ENCODE measurements around the gene MTHFSD.
A peak's percentile ranks its signal among the peaks of the same experiment; 100 is the strongest.

Gene MTHFSD

DNA sequence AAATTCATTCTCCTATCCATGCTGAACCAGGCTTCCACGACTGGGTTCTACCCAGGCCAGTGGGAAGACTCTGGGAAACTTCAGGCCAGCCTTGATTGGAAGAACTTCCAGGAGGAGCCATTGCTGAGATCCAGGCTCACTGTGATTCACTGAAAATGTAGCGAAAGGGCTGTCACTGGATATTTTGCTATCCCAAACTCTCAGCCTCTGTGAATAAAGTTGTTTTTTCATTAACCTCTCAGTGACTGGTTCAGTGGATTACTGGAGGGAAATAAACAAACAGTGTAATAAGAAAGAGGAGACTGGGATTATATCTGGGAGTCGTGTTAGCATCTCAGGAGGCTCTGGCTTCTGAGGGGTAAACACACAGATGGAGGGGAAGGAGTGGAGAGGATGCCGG is 26.4 kb upstream of the MTHFSD start:
- DNase-seq, result no peak

DNA sequence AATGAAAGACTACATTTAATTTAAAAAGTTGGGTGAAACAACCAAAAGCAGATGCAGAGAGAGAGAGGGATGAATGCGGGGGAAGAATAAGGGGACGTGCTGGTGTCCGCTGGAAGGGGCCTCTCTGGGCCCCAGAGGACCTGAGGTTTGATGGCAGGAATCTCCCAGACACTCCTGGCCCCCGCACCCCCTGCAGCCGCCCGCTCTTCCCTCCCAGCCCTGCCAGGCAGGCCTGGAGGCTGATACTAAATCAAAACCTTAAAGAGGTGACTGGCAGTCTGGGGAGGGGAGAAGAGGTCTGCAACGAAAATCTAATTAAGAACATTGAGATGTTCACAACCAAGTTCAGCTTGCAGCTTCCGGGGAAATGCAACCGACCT is 25.7 kb upstream of the MTHFSD start:
- no peak for DNase-seq

DNA sequence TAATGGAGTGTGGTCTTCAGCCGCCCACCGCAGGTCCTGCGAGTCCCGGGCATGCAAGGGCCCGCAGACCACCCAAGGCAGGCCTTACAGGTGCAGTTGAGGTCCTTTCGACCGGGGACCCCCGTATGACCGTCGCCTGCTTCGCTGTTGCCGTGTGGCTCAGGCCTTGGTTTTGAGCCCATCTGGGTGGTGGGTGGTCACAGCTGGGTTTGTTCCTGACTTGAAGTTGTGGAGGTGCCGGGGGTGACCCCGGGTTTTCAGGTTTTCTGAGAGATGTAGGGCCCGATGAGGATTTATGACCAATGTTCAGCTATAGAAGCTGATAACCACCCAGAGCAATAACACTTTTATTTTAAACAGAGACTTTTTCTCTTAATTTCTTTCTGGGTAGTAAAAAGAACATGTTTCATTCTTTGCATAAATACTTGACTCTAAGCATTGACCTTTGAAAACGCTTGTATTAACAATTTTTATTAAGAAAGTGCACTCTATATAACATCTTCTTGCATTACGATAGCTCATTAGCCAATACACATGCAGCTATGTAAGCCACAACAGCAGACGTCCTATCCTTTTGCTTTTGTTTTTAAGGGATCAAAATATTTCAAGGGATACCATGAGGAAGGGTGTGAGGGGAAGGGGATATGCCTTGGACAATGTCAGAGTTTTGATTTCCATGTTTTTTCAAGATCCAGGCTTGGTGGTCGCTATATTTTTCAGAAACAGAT is 25.2 kb upstream of the MTHFSD start:
- no peak for DNase-seq

DNA sequence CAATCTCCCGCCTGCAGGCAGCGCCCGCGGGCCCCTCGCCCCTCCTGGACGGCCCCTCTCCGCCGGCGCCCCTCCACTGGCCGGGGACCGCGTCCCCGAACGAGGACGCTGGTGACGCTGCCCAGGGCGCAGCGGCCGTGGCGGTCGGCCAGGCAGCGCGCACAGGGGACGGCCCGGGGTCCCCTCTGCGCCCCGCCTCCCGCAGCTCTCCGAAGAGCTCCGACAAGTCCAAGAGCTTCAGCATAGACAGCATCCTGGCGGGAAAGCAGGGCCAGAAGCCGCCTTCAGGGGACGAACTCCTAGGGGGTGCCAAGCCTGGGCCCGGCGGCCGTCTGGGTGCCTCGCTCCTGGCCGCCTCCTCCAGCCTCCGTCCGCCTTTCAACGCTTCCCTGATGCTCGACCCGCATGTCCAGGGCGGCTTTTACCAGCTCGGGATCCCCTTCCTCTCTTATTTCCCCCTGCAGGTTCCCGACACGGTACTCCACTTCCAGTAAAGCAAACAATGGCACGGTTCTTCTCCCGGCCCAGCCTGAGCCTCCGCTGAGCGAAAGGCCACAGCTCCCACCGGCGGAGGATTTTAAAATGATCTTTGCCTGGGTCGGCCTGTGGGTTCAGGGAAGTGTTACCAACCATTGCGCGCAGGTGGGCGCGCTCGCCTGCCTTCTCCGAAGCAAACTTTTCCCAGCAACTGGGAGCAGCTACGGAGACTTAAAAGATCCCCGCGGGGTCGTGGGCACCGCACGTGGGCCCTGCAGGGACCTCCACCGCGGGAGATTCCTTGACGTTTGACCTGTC is 24.4 kb upstream of the MTHFSD start:
- DNase-seq, result no peak

DNA sequence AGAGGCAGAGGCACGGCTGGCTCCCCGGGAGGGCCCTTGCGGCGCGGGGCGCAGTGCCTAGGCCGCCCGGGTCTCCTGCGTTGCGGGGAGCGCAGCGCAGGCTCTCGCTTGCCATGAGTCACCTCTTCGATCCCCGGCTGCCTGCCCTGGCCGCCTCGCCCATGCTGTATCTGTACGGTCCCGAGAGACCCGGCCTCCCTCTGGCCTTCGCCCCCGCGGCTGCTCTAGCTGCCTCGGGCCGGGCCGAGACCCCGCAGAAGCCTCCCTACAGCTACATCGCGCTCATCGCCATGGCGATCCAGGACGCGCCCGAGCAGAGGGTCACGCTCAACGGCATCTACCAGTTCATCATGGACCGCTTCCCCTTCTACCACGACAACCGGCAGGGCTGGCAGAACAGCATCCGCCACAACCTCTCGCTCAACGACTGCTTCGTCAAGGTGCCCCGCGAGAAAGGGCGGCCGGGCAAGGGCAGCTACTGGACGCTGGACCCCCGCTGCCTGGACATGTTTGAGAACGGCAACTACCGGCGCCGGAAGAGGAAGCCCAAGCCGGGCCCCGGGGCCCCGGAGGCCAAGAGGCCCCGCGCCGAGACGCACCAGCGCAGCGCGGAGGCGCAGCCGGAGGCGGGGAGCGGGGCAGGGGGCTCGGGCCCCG is 23.7 kb upstream of the MTHFSD start:
- no peak for DNase-seq

DNA sequence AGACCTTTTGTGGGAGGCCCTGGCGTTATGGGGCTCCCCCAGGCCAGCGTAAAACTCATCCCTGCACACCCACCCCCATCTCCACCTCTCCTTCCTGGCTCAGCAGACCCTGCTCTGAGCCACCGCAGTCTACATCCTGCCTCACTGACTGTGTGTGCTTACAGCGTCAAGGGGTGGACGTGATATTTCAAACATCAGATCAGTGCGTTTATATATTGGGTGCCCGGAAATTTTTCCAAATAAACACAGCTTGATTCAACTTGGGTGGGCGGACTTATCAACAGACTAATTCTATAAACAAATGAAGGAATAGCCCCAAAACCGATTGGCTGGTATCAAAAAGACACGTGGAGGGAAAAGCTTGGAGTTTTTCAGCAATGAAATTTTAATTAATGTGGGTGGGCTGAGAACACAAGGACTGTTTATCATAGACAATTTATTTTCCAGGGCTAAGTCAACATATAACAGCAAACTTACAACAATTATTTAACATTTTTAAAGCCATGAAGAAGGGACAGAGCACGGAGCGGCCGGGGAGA is 23.1 kb upstream of the MTHFSD start, which contains the start of gene FOXL1:
FOXL1 (plus strand) TSS at position 489 of the 539 bp plus-strand sequence. CDS start 175 bp downstream, outside the sequence.
- DNase-seq, result no peak

DNA sequence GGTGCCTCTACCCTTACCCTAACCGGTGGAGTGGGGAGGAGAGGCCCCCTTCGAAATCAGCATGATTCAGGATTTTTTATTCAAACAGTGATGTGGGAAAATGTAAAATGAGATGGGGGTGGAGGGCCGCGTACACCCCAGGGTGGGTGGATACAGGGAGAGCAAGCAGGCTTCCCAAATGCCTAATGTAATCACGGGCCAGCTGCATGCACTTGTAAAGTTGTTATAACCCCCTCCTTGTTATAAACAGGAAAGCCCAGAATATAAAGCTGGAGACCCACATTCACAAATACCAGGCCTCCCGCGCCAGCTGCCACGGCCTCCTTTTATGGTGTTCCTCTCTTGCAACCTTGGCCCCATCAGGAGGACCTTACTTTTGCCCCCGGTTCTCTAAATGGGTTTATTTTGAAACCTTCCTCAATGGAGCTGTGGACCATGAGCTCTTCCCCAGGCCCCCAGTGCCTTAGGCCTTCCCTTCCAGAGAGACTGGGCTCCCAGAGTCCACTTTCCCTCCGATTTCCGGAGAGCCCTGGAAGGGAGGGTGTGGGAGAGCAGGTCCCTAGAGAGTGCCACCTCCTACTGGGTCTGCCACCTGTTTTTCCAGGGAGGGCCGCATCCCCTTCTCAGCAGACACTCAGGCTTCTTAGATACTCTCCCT is 22.4 kb upstream of the MTHFSD start:
- DNase-seq, result no peak

DNA sequence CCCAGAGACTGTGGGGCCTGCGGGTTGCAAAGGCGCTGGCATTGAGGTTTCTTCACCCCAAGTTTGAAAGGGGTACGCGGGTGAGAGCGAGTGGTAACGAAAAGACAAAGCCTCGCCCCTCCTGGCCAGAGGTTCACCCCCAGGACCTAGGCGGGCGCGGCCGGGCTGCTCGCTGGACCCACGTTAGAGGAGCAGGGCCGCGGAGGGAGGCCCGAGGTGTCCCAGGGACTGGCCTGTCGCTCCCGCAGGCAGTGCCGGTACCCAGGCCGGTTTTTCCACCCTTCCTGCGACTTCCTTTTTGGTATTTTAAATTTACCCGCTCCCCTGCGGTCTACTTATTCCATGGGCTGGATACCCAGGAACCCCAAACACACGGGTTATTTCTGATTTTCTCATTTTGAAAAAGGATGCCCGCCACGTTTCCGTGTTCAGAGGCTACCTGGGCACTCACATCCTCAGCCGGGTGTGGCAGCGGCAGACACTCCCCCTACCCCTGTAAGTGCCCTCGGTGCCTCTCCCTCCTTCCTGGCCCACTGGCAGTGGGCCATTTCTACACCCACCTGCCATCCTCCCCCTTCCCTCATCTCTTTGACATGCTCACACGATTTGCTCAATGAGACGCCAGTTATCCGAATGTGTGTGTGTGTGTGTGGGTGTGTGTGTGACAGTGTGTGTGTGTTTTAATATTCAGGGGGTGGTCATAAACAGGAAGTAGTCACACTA is 21.7 kb upstream of the MTHFSD start:
- no peak for DNase-seq

DNA sequence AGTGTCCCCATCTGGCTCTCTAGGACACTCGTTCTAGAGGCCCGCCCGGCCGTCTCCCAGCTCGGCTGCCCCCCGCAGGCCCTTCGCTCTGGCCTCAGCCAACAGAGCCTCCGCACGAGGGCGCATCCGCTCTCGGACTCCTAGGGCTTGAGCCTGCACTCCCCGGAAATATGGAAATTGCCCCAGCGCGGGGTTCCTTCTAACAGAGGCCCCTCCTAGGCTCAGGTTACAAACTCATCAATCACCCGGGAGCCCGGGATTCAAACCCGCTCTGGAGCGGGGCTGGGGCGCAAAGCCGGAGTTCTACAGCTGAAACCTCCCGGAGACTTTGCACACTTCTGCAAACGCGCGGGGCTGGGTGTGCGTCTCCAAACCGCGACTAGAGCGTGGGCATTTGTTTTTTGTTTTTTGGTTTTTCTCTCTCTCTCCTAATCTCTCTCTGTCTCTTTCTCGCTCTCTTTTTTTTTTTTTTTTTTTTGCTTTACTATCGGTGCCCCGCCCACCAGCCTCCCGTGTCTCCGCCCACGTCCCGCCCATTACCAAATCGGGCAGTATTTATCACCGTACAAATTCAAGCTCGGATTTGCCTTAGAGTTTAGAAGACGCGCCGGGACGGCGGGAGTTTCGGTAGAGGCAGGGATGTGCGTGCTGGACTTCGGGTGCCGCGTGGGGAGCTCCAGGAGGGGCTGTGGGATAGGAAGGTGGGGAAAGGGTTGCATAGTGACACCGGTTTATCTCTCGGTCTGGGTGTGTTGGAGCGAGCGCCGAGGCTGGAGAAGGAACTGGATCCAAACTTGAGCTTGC is 20.9 kb upstream of the MTHFSD start:
- peak; percentile 36 for DNase-seq

DNA sequence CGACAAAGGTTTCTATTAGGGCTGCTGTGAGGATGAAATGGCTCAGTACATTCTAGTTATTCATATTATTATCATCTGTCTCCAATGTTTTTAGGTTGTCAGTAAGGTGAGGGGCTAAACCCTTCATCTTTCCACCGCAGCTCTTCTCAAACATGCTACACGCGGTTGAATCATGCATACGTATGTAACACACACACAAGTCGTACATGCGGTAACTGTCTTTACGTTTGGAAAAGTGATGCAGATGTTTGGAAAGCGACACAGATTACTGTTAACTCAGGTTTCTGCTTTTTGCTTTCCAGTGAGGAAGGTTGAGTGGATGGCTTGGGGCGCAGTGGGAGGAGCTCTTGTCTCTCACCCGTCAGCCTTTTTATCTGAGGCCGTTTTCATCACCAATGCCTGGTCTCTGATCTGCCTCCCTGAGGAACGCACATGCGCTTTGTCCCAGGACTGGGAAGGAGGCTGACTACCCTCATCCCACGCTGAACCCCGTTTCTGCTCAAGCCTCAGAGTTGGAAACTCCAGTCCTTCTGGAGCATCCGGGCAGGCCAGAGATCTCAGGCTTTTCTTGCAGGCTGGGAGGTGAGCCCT is 20.2 kb upstream of the MTHFSD start:
- no peak for DNase-seq

DNA sequence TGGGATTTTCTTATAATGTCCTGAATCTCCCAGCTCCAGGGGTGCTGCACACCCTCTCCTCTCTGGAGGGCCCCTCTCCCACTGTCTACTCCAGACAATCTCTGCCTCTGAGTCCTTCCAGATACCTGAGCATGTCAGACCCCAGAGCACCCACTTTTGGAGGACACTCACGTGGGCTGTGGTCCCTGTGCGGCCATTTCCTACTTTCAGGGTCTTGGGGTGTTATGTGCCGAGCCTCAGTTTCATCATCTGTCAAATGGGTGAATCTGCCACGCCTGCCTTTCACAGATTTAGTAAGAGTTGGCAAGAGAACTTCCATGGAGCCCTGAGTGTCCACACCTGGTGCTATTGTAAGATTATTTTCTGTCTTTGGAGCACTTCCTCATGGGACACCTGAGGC is 19.6 kb upstream of the MTHFSD start:
- no peak for DNase-seq

DNA sequence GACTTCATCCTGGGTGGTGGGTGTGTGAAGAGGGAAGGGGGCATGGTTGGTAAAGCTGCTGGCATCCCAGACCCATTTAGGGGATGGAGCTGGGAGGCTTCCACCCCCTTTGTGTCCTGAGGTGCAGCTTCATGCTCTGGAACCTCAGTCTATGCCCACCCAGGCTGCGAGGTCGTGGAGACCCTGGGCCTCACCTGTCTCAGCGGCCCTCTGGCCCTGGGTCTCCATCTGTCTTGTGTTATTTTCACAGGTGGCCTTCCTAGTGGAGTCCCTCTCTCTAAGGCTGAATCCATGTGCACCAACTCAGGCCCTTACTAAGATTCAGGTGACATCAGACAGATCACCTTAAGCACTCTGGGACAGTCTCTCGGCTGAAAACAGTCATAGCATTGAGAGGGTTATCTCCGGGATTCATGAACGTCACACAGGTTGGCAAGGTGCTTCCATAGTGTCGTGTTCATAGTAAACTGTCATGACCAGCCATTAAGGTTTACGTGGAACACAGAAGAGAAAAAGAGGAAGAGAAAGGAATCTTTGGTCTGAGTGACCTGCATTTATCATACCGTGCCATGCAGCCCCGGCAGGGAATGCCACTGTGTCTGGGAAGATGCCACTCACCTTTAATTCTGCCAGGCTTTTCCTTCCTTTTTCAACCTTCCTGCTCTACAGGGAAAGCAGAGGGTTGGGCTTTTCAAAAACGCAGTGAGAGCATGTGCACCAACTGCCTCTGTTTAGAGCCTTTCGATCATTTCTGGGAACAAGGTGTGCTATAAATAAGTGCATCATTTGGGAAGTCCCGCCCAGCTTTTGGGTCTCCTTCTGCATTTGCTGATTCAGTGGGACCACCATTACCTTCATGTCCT is 18.8 kb upstream of the MTHFSD start:
- no peak for DNase-seq

DNA sequence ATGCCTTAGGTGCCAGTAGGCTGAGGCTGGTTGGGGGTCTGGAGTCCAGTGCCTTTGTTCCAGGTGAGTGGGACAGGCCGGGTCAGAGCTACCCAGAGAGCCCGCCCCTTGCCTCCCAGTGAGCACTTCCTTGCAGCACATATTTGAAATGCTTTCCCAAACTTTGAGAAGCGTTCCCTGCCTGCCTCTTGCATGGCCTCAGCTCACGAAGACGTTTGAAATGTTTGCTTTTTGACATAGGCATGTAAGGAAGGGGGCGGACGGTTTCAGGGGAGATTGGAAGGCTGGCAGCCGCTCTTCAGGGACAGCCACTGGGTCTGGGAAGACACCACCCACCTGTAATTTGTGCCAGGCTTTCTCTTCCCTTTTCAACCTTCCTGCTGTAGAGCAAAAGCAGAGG is 18.2 kb upstream of the MTHFSD start:
- DNase-seq, result no peak

DNA sequence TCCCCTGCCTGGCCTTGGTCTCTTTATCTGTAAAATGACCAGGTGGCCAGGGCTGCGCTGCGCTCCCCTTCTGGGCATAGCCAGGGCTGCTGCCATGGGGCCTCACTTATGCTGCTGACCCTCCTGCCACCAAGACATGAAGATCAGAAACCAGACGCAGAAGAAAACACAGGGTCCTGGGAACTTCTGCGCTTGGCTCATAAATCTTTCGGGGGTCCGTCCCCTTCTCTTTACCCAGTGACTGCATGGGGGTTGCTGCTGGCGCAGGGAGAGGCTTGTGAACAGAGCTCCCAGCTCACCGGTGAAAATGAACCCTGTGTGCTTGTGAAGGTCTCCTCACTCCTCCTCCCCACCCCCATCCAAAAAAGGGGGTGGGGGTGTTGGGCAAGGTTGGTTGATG is 17.6 kb upstream of the MTHFSD start:
- DNase-seq, result no peak

DNA sequence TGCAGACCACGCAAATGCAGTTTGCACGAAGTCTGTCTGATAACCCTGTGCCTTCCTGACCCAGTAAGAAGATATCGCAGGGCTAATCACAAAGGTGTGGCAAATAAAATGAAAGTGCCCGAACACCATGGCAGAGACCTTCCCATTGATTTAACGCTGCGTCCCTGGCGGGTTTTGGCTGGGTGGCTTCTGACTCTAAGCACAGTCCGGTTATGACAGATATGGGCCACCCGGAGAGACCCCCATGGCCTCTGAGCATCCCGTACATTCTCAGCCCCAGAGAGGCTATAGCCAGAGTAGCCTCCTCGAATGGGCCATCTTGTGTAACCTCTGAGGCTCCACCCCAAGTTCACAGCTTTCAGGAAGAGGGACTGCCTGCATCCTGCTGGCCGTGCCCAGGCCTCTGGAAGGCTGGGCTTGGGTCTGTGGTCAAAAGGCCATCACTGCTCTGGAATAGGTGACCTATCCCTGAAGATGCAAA is 17.0 kb upstream of the MTHFSD start:
- no peak for DNase-seq

DNA sequence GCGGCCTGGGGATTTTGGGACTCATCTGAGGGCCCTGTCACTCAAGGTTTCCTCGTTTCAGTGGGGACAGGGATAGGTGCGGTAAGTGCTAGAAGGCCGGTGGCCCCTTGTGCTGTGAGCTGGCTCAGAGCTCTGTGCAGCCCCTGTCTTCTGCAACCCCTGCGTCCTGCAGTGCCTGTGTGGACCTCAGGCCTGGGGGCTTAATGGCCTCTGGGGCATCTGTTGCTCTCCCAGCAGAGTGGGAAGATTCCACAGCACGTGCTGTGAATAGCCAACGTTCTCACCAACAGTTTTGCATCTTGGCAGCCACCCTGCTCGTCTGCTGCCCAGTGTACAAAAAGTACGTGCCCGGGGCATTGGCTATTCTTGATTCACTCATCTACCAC is 16.5 kb upstream of the MTHFSD start:
- no peak for DNase-seq

DNA sequence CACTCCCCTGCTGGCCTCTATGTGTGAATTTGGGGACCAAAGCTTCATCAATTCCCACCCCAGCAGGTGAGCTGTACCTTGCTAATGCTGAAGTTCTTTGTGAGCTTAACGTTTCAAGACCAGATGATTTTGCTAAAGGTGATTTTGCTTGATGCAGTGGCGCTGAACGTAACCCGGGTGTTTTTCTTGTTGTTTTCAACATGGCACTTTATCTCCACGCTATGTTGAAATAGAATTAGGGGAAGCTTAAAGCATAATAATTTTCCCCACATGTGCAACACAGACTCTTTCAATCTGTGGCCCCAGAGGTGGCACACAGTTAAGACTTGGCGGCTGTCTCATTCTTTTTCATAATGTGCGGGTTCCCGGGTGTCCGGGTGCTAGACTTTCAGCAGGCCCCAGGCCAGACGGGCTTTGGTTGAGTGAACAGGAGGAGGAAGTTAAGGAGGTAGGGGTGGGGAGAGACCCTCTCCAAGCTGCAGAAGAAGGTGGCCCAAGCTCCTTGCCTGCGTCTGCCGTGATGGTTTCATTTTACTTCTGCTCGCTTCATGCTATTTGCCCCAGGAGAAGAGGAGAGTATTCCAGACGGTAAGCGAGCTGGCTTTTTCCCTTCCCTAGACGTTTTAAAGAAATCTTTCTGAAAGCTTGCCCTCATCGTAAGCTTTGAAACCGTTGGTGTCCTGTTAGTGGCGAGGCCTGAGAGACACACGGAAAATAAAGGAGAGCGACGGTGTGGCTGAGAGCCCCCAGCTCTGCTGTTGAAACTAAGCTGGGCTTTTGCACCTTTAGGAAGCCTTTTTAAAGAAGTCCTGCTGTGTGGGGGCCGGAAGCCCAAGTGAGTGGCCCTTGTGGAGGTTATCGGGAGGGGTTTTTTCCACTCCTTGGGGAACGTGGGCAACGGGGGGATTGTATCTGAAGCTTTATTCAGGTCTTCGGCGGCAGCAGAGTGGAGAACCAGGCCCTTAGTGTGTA is 15.8 kb upstream of the MTHFSD start:
- DNase-seq, result no peak

DNA sequence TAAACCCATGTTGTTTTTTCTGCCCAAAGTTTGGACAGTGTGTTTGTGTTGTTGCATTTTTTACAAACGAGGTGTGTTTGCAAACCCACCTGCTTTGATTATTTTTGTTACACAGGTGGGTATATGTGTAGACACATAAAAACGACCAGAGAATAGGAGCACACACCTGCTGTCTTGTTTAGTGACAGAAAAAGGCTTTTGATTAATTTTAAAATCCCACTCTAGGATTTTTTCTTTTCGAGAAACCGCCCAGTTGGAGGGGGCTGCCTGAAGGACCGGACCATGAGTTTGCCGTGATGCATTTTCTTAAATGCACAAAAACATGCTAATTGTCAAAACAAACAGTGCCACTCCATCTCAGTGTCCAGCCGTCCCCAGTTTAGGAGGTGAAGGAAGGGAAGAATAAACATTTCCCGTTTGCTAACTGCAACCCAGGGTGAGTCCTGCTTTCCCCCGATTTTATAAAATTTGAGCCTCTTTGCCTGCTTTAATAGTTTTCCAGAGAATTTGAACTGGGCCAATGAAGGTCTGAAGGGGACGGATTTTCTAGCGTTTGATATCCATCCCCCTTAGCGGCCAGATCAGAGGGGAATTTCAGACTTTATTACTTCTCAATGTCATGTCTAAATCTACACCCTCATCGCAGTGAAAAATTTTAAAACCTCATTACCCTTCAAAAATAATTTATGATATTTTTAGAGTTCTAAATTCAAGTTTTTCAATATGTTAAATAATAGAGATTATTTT is 14.8 kb upstream of the MTHFSD start:
- DNase-seq, result no peak

All from NCI-H748 treated with DMSO at 0.1 percent for 48 hours (cell line).